Transverse colon (tissue), 4 donors: ENCODE data around the gene CACNA1E. TPM values are rescaled to one million over a fixed set of nuclear protein-coding genes. Genes with fewer than 3 reads are reported as not detected.

Experiments used
- DNase-seq: peaks from one replicate; pipeline ENCODE4 v3.0.0-alpha.2; 2019
- H3K27ac ChIP-seq, 4 donors: fragments of 200-600 bp; sonication (generic); 2 replicates each; pipeline ENCODE4 v1.5.1; 2016 to 2018; ENCODE audit warnings: inconsistent platforms in 4 of 4
- H3K27me3 ChIP-seq: fragments of 200-600 bp; sonication (generic); 2 replicates; pipeline ENCODE4 v1.5.1; 2017; ENCODE audit warnings: inconsistent platforms
- H3K36me3 ChIP-seq, 4 donors: fragments of 200-600 bp; sonication (generic); 2 replicates each; pipeline ENCODE4 v1.5.1; 2017 to 2019; ENCODE audit warnings: inconsistent platforms in 4 of 4
- H3K4me1 ChIP-seq, 4 donors: fragments of 200-600 bp; sonication (generic); 2 replicates each; pipeline ENCODE4 v1.5.1; 2017 to 2020; ENCODE audit warnings: inconsistent platforms in 4 of 4
- H3K4me3 ChIP-seq, 4 donors: fragments of 200-600 bp; sonication (generic); 1 replicate in 1 of 4; 2 replicates in 3 of 4; pipeline versions ENCODE4 v1.5.1 to v1.6.1; 2017 to 2019; ENCODE audit warnings: inconsistent platforms in 4 of 4
- H3K9me3 ChIP-seq, 2 donors: fragments of 200-600 bp; sonication (generic); 2 replicates each; pipeline ENCODE4 v1.5.1; 2017 to 2019; ENCODE audit warnings: inconsistent platforms in 2 of 2
- EP300 ChIP-seq: sonication (generic); formaldehyde crosslinking; IDR thresholded peaks from one replicate; pipeline ENCODE4 v1.6.1; 2017; ENCODE audit warnings: antibody characterized with exemption, low read depth
- POLR2A ChIP-seq: fragments of 450-650 bp; IDR thresholded peaks from one replicate; pipeline ENCODE4 v1.6.1; 2016; ENCODE audit warnings: antibody characterized with exemption, mild to moderate bottlenecking, moderate library complexity
- POLR2AphosphoS5 ChIP-seq, 3 donors: sonication (generic); formaldehyde crosslinking; IDR thresholded peaks; one replicate each; pipeline ENCODE4 v1.6.1; 2016; ENCODE audit warnings: antibody characterized with exemption in 3 of 3
- WGBS, 2 donors: methylation state at CpG; one replicate each; pipeline ENCODE4 v1.1.5; 2018; ENCODE audit warnings: low coverage in 1 of 2; 5-methylcytosine and 5-hydroxymethylcytosine counted together
- in situ Hi-C, 4 donors: fragments of 200-750 bp; cut with MboI; loops; one replicate each; pipeline versions ENCODE4 v1.15.0 to v1.15.1; 2017; ENCODE audit warnings: low sequenced_read_pairs in 3 of 4, low pct_ligation_motif_present in 1 of 4, low pct_unique_long_range_greater_than_20kb in 1 of 4
- intact Hi-C: fragments of 100-400 bp; cut with DNase I; formaldehyde crosslinking; loops from one replicate; pipeline ENCODE4 v1.15.1; 2023; ENCODE audit warnings: low total_unique reads
- total RNA-seq, 4 donors: library from RNA; depleted of rRNA; stranded (reverse); fragments of >200 nt; gene quantifications; one replicate each; pipeline ENCODE4 v1.1.0, GENCODE V29; 2016
- TF ChIP-seq, protein P1 (sequence below), 5 experiments: fragments of 200-600 bp in 3 of 5; fragments of 450-650 bp in 2 of 5; sonication (generic) in 3 of 5; IDR thresholded peaks; 1 replicate in 2 of 5; 2 replicates in 3 of 5; pipeline ENCODE4 v1.5.1; 2016 to 2017; ENCODE audit warnings: antibody characterized with exemption in 5 of 5, inconsistent platforms in 3 of 5, mild to moderate bottlenecking in 2 of 5, moderate library complexity in 1 of 5

CACNA1E gene
- total RNA-seq, 4 donors from 2014 or later: under 0.01 to 0.16 (median 0.14) TPM; not detected in 1

- H3K36me3 ChIP-seq: no peaks in the 10 kb centered on the region
- DNase-seq: no peak
- WGBS, 2 donors: 54 to 71% methylated on average over 3 of the region's 3 CpGs
- TF ChIP-seq POLR2AphosphoS5 (IDR thresholded peaks at IDR 0.05): no peak
- no peak for TF ChIP-seq POLR2A
- TF ChIP-seq, protein P1, sequence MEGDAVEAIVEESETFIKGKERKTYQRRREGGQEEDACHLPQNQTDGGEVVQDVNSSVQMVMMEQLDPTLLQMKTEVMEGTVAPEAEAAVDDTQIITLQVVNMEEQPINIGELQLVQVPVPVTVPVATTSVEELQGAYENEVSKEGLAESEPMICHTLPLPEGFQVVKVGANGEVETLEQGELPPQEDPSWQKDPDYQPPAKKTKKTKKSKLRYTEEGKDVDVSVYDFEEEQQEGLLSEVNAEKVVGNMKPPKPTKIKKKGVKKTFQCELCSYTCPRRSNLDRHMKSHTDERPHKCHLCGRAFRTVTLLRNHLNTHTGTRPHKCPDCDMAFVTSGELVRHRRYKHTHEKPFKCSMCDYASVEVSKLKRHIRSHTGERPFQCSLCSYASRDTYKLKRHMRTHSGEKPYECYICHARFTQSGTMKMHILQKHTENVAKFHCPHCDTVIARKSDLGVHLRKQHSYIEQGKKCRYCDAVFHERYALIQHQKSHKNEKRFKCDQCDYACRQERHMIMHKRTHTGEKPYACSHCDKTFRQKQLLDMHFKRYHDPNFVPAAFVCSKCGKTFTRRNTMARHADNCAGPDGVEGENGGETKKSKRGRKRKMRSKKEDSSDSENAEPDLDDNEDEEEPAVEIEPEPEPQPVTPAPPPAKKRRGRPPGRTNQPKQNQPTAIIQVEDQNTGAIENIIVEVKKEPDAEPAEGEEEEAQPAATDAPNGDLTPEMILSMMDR (IDR thresholded peaks at IDR 0.05): no peak
- TF ChIP-seq EP300: no peak
- H3K9me3 ChIP-seq: no peaks in the 10 kb centered on the region
- H3K27ac ChIP-seq: no peak overlapping the region
- no peaks in the 10 kb centered on the region for H3K4me1 ChIP-seq
- no peaks in the 10 kb centered on the region for H3K27me3 ChIP-seq
- no peak overlapping the region for H3K4me3 ChIP-seq
- in situ Hi-C loops: no loop called here
- intact Hi-C loops: no loop called here
These were observed 320.1 kb downstream of the CACNA1E start for GRCh38 chr1:181803421-181803820.

DNA sequence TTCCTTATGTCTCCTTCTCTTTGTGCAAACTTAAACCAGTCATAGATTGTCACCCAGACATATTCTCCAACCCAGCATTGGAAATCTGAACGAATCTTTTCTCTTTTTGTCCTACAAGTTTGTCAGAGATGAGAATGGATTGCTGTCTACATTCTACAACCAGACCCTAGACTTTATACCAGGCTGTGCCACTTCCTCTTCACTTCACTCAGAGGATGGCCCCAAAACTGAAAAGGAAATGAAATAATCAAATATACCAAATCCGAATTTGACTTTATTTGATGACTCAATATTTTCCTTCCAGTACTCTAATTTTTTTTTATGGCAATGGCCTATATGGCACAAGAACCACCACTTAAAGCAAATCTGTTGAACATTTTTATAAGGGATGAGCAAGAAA is 321.7 kb downstream of the CACNA1E start:
- TF ChIP-seq POLR2AphosphoS5 (IDR thresholded peaks at IDR 0.05) (no peak), POLR2A (no peak), EP300 (no peak)
- TF ChIP-seq, protein P1 (IDR thresholded peaks at IDR 0.05): no peak
- in situ Hi-C loops: no loop called here
- no peaks in the 10 kb centered on the region for H3K4me1 ChIP-seq
- WGBS, 2 donors: 41% methylated on average over 2 of the region's 2 CpGs
- no peak overlapping the region for H3K4me3 ChIP-seq
- H3K36me3 ChIP-seq: no peaks in the 10 kb centered on the region
- no peaks in the 10 kb centered on the region for H3K9me3 ChIP-seq
- H3K27me3 ChIP-seq: no peaks in the 10 kb centered on the region
- DNase-seq: no peak
- intact Hi-C loops: no loop called here
- H3K27ac ChIP-seq: no peak overlapping the region

- in situ Hi-C loops: no loop called here
- Histone ChIP-seq H3K36me3 (no peaks in the 10 kb centered on the region), H3K27me3 (no peaks in the 10 kb centered on the region), H3K9me3 (no peaks in the 10 kb centered on the region), H3K4me1 (no peaks in the 10 kb centered on the region), H3K27ac (no peak overlapping the region), H3K4me3 (no peak overlapping the region)
- DNase-seq: no peak
- intact Hi-C loops: no loop called here
- TF ChIP-seq, protein P1 (IDR thresholded peaks at IDR 0.05): no peak
- TF ChIP-seq POLR2A: no peak
- TF ChIP-seq POLR2AphosphoS5 (IDR thresholded peaks at IDR 0.05): no peak
- TF ChIP-seq EP300: no peak
- WGBS, 2 donors: 66 to 68% methylated on average over 2 of the region's 2 CpGs
These were observed 323.4 kb downstream of the CACNA1E start for GRCh38 chr1:181806746-181807145.

GRCh38 chr1:181807251-181807650 is 323.9 kb downstream of the CACNA1E start:
- no peaks in the 10 kb centered on the region for H3K27me3 ChIP-seq
- in situ Hi-C loops: no loop called here
- no peak for TF ChIP-seq POLR2A
- no peak for TF ChIP-seq POLR2AphosphoS5 (IDR thresholded peaks at IDR 0.05)
- TF ChIP-seq EP300: no peak
- TF ChIP-seq, protein P1 (IDR thresholded peaks at IDR 0.05): no peak
- H3K4me1 ChIP-seq: no peaks in the 10 kb centered on the region
- no peaks in the 10 kb centered on the region for H3K9me3 ChIP-seq
- WGBS, 2 donors: 72 to 77% methylated on average over 2 to 4 of the region's 4 CpGs
- H3K27ac ChIP-seq: no peak overlapping the region
- H3K36me3 ChIP-seq: no peaks in the 10 kb centered on the region
- intact Hi-C loops: no loop called here
- DNase-seq: no peak
- H3K4me3 ChIP-seq: no peak overlapping the region
